Transverse colon (tissue), 3 donors: ENCODE measurements around the gene ADAMTS3.
A peak's percentile ranks its signal among the peaks of the same experiment; 100 is the strongest.

Experiments
- POLR2A ChIP-seq: fragments of 450-650 bp; IDR thresholded peaks from one replicate; pipeline ENCODE4 v1.6.1; 2016; ENCODE audit warnings: antibody characterized with exemption, mild to moderate bottlenecking, moderate library complexity
- TF ChIP-seq, protein P1 (sequence below), 5 experiments: fragments of 200-600 bp in 3 of 5; fragments of 450-650 bp in 2 of 5; sonication (generic) in 3 of 5; IDR thresholded peaks; 1 replicate in 2 of 5; 2 replicates in 3 of 5; pipeline ENCODE4 v1.5.1; 2016 to 2017; ENCODE audit warnings: antibody characterized with exemption in 5 of 5, inconsistent platforms in 3 of 5, mild to moderate bottlenecking in 2 of 5, moderate library complexity in 1 of 5

- TF ChIP-seq, protein P1, sequence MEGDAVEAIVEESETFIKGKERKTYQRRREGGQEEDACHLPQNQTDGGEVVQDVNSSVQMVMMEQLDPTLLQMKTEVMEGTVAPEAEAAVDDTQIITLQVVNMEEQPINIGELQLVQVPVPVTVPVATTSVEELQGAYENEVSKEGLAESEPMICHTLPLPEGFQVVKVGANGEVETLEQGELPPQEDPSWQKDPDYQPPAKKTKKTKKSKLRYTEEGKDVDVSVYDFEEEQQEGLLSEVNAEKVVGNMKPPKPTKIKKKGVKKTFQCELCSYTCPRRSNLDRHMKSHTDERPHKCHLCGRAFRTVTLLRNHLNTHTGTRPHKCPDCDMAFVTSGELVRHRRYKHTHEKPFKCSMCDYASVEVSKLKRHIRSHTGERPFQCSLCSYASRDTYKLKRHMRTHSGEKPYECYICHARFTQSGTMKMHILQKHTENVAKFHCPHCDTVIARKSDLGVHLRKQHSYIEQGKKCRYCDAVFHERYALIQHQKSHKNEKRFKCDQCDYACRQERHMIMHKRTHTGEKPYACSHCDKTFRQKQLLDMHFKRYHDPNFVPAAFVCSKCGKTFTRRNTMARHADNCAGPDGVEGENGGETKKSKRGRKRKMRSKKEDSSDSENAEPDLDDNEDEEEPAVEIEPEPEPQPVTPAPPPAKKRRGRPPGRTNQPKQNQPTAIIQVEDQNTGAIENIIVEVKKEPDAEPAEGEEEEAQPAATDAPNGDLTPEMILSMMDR (IDR thresholded peaks at IDR 0.05), result peak in 2 of 5 experiments; percentile 11 to 25
- no peak for TF ChIP-seq POLR2A
Measured at GRCh38 chr4:72567821-72568675, 973 bp downstream of the ADAMTS3 start.
